GM18517 (cell line): ENCODE results near the gene C10orf67.
"Not testable (repeated sequence)": the region's sequence is repeated elsewhere in the genome, so short reads cannot be mapped to it uniquely, and the experiment has no call there.

ENCODE experiments used
- ATAC-seq: cut with Tn5 transposase; IDR thresholded peaks from one replicate; pipeline ENCODE4 v1.9.1; 2021; ENCODE audit warnings: mild to moderate bottlenecking, moderate library complexity; ENCODE audit not compliant: unreplicated experiment

Gene C10orf67

DNA sequence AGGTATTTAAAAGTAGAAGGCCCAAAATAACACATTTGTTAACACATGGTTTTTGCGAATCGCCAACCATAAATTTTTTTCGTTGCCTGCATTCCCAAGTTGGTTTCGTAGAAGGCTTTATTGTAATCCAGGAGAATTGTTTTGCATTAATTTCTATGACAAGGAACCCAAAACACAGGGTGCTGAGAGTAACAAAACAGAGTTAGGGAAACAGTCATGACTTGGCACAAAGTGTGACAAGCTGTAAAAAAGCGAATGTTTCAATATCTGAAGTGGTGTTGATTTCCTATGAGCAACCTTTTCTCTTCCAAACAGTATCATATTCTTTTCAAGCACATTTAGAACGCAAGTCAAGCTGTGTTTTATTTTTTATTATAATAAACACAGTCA lies 63.6 kb downstream of the C10orf67 start:
- no peak for ATAC-seq

DNA sequence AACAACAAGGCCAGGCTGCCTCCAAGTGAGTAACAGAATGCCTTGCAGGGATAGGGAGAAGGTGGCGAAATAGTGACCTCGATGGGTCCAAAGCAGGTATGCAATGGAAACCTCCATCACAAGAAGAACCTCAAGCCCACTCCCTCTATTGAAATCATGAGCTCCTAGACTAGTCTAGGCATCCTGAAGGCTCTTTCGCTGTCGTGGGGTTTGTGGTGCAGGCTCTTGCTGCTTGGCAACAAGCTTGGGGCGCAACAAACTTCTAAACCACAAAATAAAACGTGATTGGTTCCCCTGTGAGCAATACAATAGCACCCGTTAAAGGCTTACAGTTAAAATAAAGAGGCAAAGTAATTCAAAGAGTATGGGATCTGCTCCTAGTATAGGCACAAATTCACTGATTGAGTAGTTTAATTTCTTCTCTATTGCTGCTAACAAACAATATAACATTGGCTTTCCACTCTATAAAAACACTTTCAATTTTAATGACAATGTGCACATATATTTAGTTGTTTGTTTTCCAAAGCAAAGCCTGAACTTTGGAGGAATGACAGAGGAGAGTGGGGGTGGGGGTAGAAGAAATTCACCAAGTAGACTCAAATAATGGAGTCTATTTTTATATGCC lies 64.1 kb downstream of the C10orf67 start:
- no peak for ATAC-seq

DNA sequence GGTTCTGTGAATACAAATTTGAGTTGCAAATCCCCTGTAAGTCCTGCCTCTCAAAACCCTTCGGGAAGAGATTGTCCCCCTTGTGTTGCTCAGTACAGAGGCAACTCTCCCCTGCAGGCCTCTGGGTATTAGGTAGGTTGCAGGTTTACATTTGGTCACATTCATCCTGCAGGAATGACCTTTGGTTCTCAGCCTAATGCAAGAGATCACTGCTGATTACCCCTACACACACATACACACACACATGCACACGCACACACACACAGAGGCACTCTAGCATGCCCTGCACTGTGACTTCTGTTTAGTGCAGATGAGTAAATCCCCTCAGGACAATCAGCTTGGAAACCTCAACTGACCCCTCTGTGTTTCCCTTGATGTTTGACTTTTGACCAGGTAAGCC lies 69.2 kb downstream of the C10orf67 start:
- ATAC-seq, result no peak

DNA sequence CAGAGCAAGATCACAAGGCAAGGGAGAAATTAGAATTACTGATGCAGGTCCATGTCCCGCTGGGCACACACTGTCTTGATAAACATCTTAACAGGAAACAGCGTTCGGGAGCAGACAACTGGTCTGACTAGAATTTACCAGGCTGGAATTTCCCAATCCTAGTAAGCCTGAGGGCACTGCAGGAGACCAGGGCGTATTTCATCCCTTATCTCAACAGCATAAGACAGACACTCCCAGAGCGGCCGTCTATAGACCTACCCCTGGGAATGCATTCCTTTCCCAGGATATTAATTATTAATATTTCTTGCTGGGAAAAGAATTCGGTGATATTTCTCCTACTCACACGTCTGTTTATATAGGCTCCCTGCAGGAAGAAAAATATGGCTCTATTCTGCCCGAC lies 70.4 kb downstream of the C10orf67 start:
- ATAC-seq, result not testable (repeated sequence)

DNA sequence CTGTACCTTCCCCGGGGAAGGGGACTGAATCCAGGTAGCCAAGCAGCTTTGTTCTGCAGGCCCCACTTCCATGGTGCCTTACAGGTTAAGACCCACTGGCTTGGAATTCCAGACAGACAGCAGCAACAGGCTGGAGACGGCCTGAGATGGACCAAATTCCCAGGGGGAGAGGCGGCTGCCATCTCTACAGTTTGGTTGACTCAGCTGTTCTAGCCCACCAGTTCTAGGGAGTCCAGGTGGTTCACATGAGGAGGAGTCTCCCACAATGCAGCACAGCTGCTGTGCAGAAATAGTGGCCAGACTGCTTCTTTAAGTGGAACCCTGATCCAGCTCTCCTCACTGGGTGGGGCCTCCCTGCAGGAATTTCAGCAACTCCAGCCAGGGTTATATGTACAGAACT lies 74.1 kb downstream of the C10orf67 start:
- no peak for ATAC-seq

DNA sequence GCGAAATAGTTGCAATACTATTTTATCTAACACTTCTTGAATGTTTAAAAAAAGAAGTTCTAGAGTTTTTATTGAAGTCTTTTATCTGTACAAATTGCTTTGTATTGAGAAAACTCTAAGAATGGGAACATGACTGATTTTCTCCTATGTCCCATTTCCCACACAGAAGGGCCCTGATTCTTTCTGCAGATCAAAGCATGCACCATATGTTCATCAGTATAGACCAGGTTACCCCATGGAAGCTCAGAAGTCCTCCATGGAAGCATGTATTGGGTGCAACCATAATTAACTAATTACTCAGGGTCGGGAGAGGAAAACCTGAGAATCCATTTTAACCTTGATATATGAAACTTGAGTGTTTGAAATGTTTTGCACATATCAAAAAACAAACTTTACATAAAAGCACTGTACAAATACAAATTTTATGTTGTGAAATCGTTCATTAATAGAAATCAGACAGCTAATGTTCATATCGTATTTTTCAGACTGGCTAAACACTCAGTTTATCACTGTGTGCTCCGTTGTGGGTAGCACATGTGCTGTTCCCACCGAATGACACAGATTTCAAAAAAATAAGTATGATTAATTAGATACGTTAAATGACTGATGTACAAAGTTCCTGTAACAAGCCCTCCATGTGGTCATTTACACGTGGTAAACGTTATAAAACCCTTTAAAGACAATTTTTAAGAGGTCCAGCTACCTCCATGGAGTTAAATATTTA lies 81.0 kb downstream of the C10orf67 start:
- ATAC-seq, result no peak

DNA sequence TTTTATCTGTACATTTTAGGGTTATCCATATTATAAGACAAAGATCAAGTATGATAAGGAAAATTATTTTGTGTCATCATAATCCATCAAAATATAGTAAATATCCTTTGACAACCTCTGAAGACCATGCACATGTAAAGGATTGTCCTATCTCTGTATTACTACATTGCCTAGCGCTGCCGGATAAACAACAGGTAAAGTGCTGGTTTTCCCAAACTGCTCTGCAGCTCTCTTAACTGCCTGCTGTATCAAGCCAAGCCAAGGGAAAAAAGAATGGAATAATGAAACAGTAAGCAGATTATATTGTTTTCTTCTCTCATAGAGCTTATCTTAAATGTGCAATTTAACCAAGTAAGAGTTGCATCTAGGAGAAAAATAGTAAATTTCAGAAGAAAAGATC lies 81.7 kb downstream of the C10orf67 start:
- no peak for ATAC-seq

DNA sequence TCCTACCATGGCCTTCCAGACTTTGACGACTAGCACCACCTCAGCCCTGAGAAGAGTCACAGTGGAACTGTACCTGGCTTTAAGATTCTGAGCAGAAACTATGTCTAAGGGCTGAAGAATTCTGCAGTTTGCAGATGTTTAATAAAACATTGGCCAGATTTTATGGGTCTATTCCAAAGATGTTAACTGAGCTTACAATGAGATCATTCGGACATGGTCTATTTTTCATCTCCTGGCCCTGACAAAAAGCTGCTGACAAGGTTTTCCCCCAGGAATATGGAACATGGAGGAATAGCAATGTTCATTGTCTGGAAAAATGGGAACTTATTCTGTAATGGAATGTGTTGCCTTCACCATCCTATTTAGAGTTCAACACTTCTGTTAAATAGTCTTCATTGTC lies 86.1 kb downstream of the C10orf67 start:
- no peak for ATAC-seq

DNA sequence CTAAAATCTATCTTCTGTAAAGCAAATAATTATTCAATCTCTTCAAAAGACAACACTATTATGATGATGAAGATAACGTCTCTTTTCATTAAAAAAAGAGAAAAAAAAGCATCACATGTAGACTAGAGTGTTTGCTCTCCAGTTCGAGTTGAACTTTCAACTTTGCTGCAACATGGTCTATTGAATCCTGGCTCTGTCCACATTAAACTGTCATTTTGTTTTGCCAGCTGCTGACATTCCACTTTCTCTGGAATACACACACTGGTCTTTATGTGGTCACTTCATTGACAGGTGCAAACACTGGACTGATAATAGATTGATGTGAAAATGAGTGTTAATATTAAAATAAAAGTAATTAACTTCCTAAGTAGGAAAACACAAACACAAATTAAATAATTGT lies 90.8 kb downstream of the C10orf67 start:
- no peak for ATAC-seq

DNA sequence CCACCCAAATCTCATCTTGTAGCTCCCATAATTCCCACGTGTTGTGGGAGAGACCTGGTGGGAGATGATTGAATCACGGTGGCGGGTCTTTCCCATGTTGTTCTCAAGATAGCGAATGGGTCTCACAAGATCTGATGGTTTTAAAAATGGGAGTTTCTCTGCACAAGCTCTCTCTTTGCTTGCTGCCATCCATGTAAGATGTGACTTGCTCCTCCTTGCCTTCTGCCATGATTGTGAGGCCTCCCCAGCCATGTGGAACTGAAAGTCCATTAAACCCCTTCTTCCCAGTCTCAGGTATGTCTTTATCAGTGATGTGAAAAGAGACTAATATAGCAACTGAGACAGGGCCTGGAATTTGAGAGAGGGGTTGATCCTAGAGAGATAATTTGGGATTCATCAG lies 91.7 kb downstream of the C10orf67 start:
- not testable (repeated sequence) for ATAC-seq

DNA sequence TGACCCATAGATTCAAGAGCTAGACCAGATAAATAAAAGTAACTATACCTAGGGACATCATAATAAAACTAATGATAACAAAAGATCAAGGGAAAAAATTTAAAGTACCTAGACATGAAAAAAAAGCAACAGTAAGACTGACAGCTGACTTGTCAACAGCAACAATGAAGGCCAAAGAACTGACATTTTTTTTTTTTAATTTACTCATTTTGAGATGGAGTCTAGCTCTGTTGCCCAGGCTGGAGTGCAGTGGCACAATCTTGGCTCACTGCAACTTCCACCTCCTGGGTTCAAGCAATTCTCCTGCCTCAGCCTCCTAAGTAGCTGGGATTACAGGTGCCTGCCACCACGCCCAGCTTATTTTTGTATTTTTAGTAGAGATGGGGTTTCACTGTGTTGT lies 102.8 kb downstream of the C10orf67 start:
- not testable (repeated sequence) for ATAC-seq

DNA sequence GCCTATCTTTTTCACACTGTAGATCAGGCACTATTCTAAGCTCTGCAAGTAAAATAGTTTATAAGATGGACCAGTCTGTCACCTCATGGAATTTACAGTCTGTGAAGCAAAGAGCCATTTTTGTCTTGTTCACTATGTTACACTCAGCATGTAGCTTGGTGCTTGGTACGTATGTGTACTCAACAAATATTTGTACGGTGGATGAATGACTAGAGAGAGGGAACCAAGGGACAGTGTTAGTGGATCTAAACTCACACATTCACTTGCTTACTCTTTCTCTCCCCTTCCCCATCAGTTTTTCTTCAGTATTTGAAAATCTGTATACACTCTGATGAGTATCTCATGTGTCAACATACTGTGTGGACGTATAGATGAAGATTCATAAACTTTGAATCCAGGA lies 106.6 kb downstream of the C10orf67 start:
- ATAC-seq, result no peak

DNA sequence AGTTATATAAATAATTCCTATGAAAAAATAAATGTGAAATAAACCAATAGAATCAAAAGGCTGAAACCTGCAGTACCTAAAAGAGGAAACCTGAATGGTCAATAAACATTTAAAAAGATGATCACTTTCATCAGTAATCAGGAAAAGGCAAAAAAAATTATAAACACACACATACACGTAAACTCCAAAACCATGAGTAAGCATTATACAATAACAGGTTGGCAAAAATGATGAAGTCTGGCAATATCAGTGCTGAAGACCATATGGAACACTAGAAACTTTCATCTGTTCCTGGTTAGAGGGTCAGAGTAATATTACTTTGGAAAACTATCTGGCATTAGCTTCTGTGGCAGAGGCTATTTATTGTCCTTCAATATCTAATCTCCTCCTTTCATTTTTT lies 114.0 kb downstream of the C10orf67 start:
- ATAC-seq, result no peak

DNA sequence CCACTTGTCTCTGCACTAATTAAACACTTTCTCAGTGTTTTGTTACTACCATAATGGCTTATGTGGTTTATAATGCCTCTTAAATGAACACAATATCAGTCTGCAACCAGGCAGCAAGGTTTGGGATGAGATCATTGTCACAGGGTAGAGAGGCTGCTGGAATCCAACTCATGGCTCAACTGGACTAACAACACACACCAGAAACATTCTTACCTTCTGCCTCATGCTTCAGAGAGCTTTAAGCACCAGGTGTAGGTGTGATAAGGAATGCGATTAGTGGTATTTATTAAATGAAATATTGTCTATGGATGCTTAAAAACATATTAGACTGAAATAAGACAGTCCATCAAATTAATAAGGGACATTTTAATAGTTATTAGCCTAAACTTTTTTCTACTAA lies 127.1 kb downstream of the C10orf67 start:
- ATAC-seq, result no peak

DNA sequence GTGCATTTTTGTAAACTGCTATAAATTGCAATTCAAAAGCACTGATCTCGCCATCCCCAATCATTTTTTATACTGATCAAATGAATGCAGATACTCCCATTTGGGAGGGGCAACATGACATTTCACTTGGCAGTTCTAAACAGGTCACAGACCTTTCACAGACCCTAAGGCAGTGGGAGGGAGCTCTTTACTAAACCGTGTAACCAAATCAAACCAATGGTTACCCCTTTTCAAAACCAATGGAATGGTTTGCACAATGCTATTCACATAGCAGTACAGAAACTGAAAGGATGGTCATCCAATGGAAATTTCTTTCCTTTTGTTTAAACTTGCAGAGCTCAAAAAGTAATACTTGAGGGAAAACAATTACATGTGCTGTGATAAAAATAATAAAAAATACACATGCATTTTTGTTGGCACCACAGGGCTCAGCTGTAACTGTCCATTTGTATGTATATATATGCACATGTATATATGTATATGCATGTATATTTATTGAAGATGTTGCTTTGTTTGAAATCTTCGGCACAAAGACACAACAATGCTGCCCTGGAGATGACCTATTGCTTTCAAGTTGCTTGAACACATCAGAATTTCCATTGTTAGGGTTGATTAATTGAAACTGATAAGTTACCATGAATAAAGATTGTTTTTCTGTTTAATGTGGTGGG lies 138.5 kb downstream of the C10orf67 start:
- no peak for ATAC-seq

DNA sequence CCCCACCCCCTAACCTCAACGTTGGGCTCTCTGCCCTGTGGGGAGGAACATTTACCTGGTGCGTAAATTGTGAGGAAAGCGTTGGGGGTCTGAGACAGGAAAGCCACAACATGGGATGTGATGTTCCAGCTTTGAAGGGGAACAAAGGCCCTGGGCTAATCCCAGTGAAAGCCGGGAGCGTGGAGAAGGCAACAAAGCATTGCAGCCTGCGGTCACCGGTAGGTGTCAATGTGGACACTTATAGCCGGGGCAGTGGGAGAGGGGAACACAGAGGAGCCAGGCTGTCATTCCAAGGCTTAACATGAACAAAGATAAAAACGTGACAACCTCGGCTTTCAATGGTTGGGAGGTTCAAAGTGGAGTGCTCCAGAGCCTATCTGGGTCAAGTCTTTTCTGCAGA lies 139.8 kb downstream of the C10orf67 start:
- no peak for ATAC-seq

DNA sequence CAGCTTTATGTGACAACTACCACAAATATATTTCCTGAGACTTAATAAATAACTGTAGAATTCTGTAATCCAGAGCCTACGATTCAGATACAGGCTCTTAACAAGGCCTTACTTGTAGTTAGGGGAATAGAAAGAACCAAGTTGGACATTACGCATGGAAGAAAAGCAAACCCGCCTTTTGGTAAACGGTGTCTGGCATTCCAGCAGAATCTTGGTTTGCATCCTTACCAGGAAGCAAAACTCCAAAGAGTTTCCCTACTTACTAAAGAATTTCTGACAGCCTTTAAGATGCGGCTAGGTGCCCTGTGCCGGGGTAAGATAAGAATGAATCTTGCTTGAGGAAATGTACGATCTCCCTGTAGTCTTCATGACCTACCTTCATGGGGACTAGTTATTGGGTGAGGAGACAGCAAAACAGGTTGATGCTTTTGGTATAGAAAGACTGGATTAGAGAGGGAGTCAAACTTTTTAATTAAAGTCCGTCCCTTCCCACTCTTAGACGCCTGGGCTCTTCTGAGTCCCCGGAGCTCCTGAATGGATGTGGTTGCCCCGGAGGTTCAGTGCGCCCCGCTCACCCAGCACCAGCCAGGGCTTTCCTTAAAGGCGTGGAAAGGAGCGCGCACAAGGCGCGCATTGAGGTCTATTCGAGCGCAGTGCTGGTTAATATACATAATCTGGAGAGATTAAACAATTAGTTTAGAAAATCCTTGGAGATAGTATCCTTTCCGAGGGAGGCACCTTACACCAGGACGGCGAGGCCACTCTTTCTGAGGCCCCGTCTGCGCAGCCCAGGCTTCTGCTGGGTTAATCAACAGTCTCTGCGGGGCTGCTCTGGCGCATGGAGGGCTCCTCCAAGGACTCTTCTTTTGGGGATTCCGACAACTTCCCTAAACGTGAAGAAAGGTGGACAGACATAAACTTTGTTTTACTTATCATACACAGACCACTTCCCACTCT lies 140.9 kb downstream of the C10orf67 start:
- no peak for ATAC-seq

DNA sequence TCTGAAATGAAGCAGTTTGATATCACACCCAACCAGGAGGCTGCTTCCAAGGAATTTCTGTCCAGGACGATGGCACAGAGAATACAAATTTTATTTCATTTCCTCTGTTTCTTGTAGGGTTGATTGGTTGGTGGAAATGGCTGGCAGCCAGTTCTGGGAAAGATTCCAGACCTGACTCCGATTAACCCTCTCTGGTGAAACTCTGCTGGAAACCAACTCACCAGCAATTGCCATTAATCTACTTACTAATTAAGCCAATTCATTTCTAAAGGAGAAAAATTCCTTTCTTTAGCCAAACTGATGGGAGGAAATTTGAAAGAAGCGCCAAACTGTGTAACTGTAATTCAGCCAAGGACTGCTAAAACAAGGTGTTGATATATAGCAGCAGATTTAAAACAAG lies 141.8 kb downstream of the C10orf67 start:
- ATAC-seq, result no peak

DNA sequence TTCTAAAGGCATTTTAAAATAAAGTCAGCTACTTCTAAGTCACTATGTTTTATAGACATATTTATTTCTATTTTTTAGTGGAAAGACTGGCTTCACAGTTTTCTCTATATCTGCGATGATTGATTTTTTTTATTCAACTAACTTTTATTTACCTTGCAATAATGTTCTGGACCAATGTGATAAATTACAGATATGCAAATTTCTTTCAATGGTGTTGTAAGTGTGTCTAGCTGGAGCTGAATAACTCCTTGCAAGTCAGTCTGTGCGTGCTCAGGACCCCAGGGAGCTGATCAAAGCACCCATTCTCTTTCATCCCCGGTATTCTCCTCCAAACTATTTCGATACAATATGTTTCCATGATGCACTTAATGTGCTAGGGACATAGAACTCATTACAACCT lies 142.8 kb downstream of the C10orf67 start:
- no peak for ATAC-seq

DNA sequence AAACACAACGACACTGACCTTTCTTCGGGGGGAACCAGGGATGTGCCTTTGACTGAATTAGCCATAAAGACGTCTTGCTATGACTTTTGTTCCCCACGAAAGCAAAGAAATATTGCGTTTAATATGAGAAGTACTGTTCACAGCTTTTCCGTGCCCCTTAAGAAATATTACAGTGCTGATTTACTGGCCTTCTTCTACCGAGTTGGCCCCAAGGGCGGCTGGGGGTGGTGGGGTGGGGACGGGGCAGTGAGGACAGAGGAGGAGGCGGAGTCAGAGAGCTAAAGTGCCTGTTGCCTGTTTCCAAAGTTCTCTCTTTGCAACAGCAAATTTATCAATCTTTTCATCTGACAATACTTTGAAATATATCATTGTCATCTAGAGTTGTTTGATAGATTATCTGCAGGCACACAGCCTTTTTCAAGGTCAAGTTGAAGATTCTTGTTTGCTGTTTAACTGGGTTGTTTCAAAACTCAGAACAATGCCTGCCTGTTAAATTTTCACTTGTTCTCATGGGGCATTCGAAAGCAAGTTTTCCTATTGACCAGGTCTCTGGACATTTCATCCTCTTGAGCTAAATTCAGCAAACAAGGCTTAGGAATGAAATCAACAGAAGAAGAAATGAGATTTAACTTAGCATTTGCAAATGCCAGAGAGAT lies 143.5 kb downstream of the C10orf67 start:
- no peak for ATAC-seq

DNA sequence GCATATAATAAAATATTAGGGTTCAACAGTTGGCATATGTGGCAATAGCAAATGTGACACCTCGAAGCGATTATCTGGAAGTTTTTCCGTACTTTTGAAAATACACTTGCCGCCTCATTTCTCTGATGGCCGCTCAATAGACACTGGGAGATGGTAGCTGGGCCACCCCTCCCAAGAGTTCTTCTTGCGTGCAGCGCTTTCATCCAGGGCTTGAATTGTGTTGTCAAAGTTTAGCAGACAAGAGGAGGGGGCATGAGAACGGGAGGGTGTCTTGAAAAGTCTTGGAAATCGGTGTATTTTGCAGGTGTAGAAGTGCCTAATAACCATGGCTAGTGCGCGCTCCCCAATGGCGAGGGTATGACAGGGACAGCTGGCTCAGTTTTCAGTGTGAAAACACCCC lies 144.0 kb downstream of the C10orf67 start:
- ATAC-seq, result no peak
